HG02938 (cell line): ENCODE data around the gene HUS1.
A peak's percentile ranks its signal among the peaks of the same experiment; 100 is the strongest.
"Not testable (repeated sequence)": the region's sequence is repeated elsewhere in the genome, so short reads cannot be mapped to it uniquely, and the experiment has no call there.

Source experiments
- ATAC-seq: cut with Tn5 transposase; IDR thresholded peaks from one replicate; pipeline ENCODE4 v1.9.1; 2021; ENCODE audit warnings: mild to moderate bottlenecking, moderate library complexity; ENCODE audit not compliant: unreplicated experiment

HUS1 gene

GRCh38 chr7:47979145-47979831 is at the start of gene HUS1:
Gene HUS1, minus strand, starts transcription at chr7:47979615. Its CDS starts 96 bp downstream, at chr7:47979519.
- peak; percentile 97 for ATAC-seq

GRCh38 chr7:48028938-48029337 is 49.5 kb upstream of the HUS1 start, which contains the start of gene SUN3:
Gene SUN3, minus strand, starts transcription at chr7:48029107. Its CDS starts 169 bp downstream, at chr7:48028938.
- ATAC-seq, result no peak

DNA sequence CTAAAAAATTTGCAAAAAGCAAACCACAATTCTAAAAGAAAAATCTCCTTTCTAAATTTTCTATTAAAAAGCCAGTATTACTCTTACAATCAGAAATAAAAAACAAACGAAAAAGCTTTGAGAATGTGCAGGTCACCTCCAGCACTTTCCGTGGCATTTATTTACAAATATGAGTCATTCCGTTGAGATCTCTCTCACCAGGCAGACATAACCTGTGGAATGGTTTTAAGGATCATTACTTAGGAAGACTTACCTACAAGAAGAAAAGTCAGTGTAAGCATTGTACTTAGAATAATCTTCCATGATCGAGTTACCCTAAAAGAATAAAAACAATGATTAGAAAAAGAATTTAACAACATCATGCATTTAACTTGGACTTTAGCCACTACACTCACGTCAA is 46.2 kb upstream of the HUS1 start:
- no peak for ATAC-seq

DNA sequence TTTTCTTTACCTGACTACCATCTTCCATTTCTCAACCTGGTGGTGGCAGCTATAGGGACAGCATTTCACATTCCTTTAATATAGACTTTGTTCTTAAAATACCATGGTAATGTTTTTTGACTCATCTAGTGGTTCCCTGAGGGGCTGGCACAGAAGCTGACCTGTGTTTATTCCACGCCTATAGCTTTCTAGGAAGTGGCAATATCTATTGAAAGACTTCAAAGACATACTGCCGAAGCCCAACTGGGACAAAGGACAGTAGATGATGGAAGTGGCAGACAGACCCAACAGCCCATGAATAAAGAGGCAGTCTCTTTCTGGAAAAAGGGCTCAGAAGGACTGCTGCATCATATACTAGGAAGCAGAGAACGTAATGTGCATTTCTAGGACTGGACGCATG is 38.3 kb upstream of the HUS1 start:
- no peak for ATAC-seq

DNA sequence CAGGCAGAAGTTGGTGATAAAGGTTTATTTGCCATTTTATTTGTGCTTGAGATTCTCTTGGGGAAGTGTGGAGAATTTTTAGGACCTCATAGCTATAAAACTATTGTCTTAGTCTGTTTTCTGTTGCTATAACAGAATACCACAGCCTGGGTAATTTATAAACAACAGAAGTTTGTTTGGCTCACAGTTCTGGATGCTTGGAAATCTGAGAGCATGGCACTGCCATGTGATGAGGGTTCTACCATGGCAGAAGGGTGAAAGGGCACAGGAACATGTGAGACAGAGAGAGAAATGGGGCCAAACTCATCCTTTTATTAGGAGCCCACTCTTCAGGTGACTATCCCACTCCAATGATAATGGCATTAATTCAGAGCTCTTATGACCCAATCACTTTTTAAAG is 37.2 kb upstream of the HUS1 start:
- no peak for ATAC-seq

GRCh38 chr7:48011951-48012350 is 32.5 kb upstream of the HUS1 start:
- no peak for ATAC-seq

DNA sequence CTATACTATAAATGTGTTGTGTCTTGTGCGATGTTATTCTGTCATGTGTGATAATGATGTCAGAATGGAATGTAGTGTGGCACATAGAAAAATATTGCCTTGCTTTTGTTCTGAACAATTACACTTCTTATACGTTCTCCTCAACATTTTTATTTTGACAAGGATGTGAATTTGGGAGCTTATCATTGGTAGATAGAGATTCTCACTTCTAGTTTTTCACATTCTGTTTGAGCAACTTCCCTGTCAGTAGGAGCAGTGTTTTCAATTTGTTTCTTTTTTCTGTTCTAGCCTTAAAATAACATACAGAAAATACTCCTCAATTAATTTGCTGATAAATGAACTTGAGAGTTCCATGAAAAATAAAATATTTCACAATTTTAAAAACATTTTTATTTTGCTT is 31.9 kb upstream of the HUS1 start:
- no peak for ATAC-seq

- ATAC-seq, result no peak
Measured at GRCh38 chr7:48009954-48010353, 30.5 kb upstream of the HUS1 start.

GRCh38 chr7:48009257-48009656 is 29.8 kb upstream of the HUS1 start:
- ATAC-seq, result no peak

- no peak for ATAC-seq
Measured at GRCh38 chr7:48006866-48007265, 27.5 kb upstream of the HUS1 start.

DNA sequence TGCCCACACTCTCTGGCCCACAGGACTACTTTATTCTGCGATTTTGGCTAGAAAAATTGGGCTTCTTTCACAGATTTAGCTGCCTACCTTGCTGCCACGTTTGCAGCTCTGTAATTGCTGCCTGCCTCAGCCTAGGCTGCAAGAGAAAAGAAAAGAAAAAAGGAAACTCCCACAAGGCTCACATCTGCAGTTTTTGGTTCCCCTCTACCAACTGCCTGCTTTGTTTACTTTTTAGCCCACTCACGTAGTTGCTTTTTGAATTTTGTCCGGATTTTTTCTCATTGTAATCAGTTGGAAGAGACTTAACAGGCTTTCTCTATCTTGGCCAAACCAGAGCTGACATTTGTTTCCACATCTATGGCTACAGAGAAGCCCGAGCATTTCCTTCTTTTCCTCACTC is 25.2 kb upstream of the HUS1 start:
- no peak for ATAC-seq

DNA sequence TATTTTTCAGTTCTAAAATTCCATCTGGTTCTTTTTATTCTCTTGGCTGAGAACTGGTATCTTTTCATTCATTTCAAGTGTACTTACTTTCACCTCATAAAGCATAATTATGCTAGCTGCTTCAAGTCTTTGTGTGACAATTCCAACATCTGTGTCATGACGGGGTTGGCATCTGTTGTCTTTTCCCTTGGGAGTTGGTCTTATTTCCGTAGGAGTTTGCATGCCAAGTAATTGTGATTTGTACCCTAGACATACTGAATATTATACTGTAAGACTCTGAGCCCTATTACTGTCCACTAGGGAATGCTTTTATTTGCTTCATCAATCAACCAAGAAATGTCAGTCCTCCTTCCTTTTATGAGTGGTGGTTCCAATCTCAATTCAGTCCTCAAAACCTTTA is 24.6 kb upstream of the HUS1 start:
- ATAC-seq, result no peak

GRCh38 chr7:48000164-48000563 is 20.7 kb upstream of the HUS1 start:
- not testable (repeated sequence) for ATAC-seq

- no peak for ATAC-seq
Measured at GRCh38 chr7:47999413-47999812, 20.0 kb upstream of the HUS1 start.

DNA sequence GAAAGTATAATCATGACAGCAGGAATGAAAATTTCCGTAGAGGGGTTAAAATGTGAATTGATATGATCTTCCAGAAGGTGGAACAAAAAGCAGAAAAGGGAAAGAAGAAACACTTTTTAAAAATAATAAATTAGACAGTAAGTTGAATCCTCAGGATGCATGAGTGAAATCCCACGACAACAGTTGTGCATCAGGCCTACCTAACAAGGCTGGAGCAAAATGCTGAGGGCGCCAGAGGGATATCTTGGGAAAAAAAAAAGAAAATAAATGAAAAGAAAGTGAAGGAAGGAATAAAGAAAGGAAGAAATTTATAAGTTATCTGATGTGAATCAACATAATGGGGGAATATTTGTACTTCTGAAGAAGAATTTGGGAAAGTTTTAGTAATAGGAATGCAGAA is 13.0 kb upstream of the HUS1 start:
- no peak for ATAC-seq

DNA sequence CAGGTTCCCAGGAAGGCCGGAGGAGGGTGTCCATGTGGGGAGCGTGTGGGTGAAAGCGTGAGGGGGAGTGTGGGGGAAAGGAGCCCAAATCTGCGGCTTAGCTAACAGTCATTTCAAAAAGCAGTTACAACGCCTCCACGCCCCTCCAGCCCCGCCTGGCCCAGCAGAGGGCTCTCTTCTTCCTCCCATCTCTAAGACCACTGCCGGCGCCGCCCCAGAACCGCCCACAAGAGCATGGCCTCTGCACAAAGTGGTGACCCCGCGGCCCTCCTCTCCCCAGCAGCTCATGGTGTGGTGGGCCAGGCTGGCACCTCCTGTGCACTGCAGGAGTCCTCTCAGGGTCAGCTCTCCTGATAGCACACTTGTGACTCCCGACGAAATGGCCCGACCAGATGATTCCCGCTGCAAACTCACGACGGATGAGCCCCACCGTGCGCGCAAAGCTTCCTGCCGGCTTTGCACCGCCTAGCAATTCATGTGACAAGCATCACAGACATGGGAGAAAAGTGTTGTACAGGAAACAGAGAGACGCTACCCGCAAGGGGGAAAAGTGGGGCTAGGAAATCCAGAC is 12.4 kb upstream of the HUS1 start:
- peak; percentile 99 for ATAC-seq

DNA sequence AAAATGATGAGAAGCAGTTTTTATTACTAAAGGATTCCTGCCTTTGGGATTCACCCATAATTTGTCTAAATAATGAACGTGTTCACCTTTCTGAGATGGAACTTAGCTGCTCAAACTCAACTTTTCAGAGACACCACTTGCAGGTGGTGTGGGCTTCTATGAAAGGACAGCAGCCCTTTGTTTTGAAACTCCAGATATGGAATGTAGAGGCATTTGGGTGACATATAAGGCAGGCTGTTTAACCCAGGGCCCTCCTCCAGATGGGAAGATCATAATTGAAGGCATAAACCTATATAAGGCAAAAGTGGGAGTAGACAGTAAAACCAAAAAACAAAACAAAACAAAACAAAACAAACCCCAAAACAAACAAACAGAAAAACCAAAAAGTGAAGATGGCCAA is 11.9 kb upstream of the HUS1 start:
- no peak for ATAC-seq

GRCh38 chr7:47990592-47990991 is 11.2 kb upstream of the HUS1 start:
- no peak for ATAC-seq

DNA sequence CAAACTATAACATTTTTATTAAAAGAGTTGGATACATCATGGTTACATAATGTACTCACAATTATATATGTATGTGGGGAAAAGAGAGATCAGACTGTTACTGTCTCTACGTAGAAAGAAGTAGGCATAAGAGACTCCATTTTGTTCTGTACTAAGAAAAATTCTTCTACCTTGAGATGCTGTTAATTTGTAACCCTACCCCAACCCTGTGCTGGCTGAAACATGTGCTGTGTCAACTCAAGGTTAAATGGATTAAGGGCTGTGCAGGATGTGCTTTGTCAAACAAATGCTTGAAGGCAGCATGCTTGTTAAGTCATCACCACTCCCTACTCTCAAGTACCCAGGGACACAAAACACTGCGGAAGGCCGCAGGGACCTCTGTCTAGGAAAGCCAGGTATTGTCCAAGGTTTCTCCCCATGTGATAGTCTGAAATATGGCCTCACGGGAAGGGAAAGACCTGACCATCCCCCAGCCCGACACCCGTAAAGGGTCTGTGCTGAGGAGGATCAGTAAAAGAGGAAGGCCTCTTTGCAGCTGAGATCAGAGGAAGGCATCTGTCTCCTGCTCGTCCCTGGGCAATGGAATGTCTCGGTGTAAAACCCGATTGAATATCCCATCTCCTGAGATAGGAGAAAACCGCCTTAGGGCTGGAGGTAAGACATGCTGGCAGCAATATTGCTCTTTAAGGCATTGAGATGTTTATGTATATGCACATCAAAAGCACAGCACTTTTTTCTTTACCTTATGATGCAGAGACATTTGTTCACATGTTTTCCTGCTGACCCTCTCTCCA is 10.4 kb upstream of the HUS1 start:
- not testable (repeated sequence) for ATAC-seq

- no peak for ATAC-seq
Measured at GRCh38 chr7:47988496-47989386, 9.3 kb upstream of the HUS1 start.

- ATAC-seq, result no peak
Measured at GRCh38 chr7:47982610-47983009, 3.2 kb upstream of the HUS1 start.
